ENCODE data around the gene NTRK3. TPM values are rescaled to one million over a fixed set of nuclear protein-coding genes. Genes with fewer than 3 reads are reported as not detected.
A peak's percentile ranks its signal among the peaks of the same experiment; 100 is the strongest.

Gene NTRK3
- total and polyA plus RNA-seq, 5 experiments from 2014 or later = not detected

GRCh38 chr15:88215066-88215648 lies 41.4 kb downstream of the NTRK3 start:
- Mint-ChIP-seq H3K27ac (no peak overlapping the region), H3K4me3 (no peak overlapping the region), H3K36me3 (no peaks in the 10 kb centered on the region), H3K9me3 (peaks cover 0 to 5% (median 0%) of the 10 kb centered on the region in 9 donors), H3K4me1 (no peaks in the 10 kb centered on the region), H3K27me3 (peaks cover 0 to 6% (median 3%) of the 10 kb centered on the region in 5 donors)
- ATAC-seq = no peak
- no peak for DNase-seq
- POLR2A ChIA-PET = no interaction called here

- H3K9me3 Mint-ChIP-seq = no peaks in the 10 kb centered on the region
- ATAC-seq = no peak
Observed at GRCh38 chr15:88209111-88209510, 47.4 kb downstream of the NTRK3 start.

GRCh38 chr15:88208396-88208795 lies 48.1 kb downstream of the NTRK3 start:
- Mint-ChIP-seq H3K4me3 (no peak overlapping the region), H3K27ac (no peak overlapping the region), H3K4me1 (peaks cover 0 to 5% (median 0%) of the 10 kb centered on the region in 4 donors), H3K27me3 (peaks cover 1 to 20% (median 11%) of the 10 kb centered on the region in 5 donors), H3K9me3 (no peaks in the 10 kb centered on the region), H3K36me3 (no peaks in the 10 kb centered on the region)
- POLR2A ChIA-PET = no interaction called here
- no peak for ATAC-seq
- DNase-seq = no peak

More at GRCh38 chr15:88209111-88209510, 47.4 kb downstream of the NTRK3 start:
- Mint-ChIP-seq H3K4me3 (no peak overlapping the region), H3K4me1 (peaks cover 0 to 5% (median 0%) of the 10 kb centered on the region in 4 donors), H3K27me3 (peaks cover 1 to 19% (median 11%) of the 10 kb centered on the region in 5 donors), H3K36me3 (no peaks in the 10 kb centered on the region), H3K27ac (no peak overlapping the region)
- POLR2A ChIA-PET = no interaction called here
- DNase-seq = no peak

- Mint-ChIP-seq H3K27ac (no peak overlapping the region), H3K36me3 (no peaks in the 10 kb centered on the region), H3K27me3 (peaks cover 2 to 23% (median 15%) of the 10 kb centered on the region in 5 donors), H3K4me3 (no peak overlapping the region), H3K9me3 (no peaks in the 10 kb centered on the region), H3K4me1 (peaks cover 0 to 5% (median 0%) of the 10 kb centered on the region in 4 donors)
- POLR2A ChIA-PET = no interaction called here
- ATAC-seq (no peak), DNase-seq (no peak)
Observed at GRCh38 chr15:88207565-88207964, 49.0 kb downstream of the NTRK3 start.

GRCh38 chr15:88204584-88204983 lies 52.0 kb downstream of the NTRK3 start:
- peaks cover 0 to 2% (median 0%) of the 10 kb centered on the region in 9 donors for H3K9me3 Mint-ChIP-seq
- ATAC-seq = no peak
- peaks cover 0 to 6% (median 0%) of the 10 kb centered on the region in 4 donors for H3K4me1 Mint-ChIP-seq

GRCh38 chr15:88202231-88202630 lies 54.3 kb downstream of the NTRK3 start:
- H3K27me3 Mint-ChIP-seq = peaks cover 3 to 27% (median 9%) of the 10 kb centered on the region in 5 donors
- H3K4me1 Mint-ChIP-seq = peaks cover 0 to 7% (median 0%) of the 10 kb centered on the region in 4 donors

More at GRCh38 chr15:88204584-88204983, 52.0 kb downstream of the NTRK3 start:
- Mint-ChIP-seq H3K4me3 (no peak overlapping the region), H3K36me3 (no peaks in the 10 kb centered on the region), H3K27me3 (peaks cover 3 to 31% (median 10%) of the 10 kb centered on the region in 5 donors), H3K27ac (no peak overlapping the region)
- POLR2A ChIA-PET = no interaction called here
- DNase-seq = no peak

GRCh38 chr15:88201207-88201606 lies 55.3 kb downstream of the NTRK3 start:
- H3K4me3 Mint-ChIP-seq = no peak overlapping the region
- H3K27ac Mint-ChIP-seq = no peak overlapping the region
- no peak for ATAC-seq
- peaks cover 0 to 2% (median 0%) of the 10 kb centered on the region in 9 donors for H3K9me3 Mint-ChIP-seq
- peaks cover 3 to 29% (median 9%) of the 10 kb centered on the region in 5 donors for H3K27me3 Mint-ChIP-seq
- no peak for DNase-seq
- H3K36me3 Mint-ChIP-seq = no peaks in the 10 kb centered on the region
- peaks cover 0 to 4% (median 0%) of the 10 kb centered on the region in 4 donors for H3K4me1 Mint-ChIP-seq
- POLR2A ChIA-PET = no interaction called here

More at GRCh38 chr15:88202231-88202630, 54.3 kb downstream of the NTRK3 start:
- Mint-ChIP-seq H3K27ac (no peak overlapping the region), H3K36me3 (no peaks in the 10 kb centered on the region), H3K9me3 (peaks cover 0 to 2% (median 0%) of the 10 kb centered on the region in 9 donors), H3K4me3 (no peak overlapping the region)
- DNase-seq = no peak
- POLR2A ChIA-PET = no interaction called here
- ATAC-seq = no peak

- H3K9me3 Mint-ChIP-seq = peaks cover 0 to 2% (median 0%) of the 10 kb centered on the region in 9 donors
- no peaks in the 10 kb centered on the region for H3K36me3 Mint-ChIP-seq
- no peak for ATAC-seq
- H3K27ac Mint-ChIP-seq = no peak overlapping the region
- peaks cover 4 to 31% (median 11%) of the 10 kb centered on the region in 5 donors for H3K27me3 Mint-ChIP-seq
- POLR2A ChIA-PET = no interaction called here
- peaks cover 0 to 3% (median 0%) of the 10 kb centered on the region in 4 donors for H3K4me1 Mint-ChIP-seq
- DNase-seq = no peak
- H3K4me3 Mint-ChIP-seq = no peak overlapping the region
Observed at GRCh38 chr15:88196961-88197360, 59.6 kb downstream of the NTRK3 start.

GRCh38 chr15:88194162-88194561 lies 62.4 kb downstream of the NTRK3 start:
- no peak overlapping the region for H3K27ac Mint-ChIP-seq
- no peak overlapping the region for H3K4me3 Mint-ChIP-seq
- no peaks in the 10 kb centered on the region for H3K9me3 Mint-ChIP-seq
- POLR2A ChIA-PET = no interaction called here
- peaks cover 4 to 28% (median 11%) of the 10 kb centered on the region in 5 donors for H3K27me3 Mint-ChIP-seq
- no peak for ATAC-seq
- H3K36me3 Mint-ChIP-seq = no peaks in the 10 kb centered on the region
- DNase-seq = no peak
- peaks cover 0 to 3% (median 0%) of the 10 kb centered on the region in 4 donors for H3K4me1 Mint-ChIP-seq

- Mint-ChIP-seq H3K27ac (no peak overlapping the region), H3K36me3 (no peaks in the 10 kb centered on the region), H3K4me1 (peaks cover 0 to 3% (median 0%) of the 10 kb centered on the region in 4 donors), H3K9me3 (no peaks in the 10 kb centered on the region), H3K4me3 (no peak overlapping the region), H3K27me3 (peaks cover 4 to 26% (median 10%) of the 10 kb centered on the region in 5 donors)
- no peak for DNase-seq
- ATAC-seq = no peak
- POLR2A ChIA-PET = no interaction called here
Observed at GRCh38 chr15:88193415-88193814, 63.1 kb downstream of the NTRK3 start.

- no peaks in the 10 kb centered on the region for H3K4me1 Mint-ChIP-seq
- no peaks in the 10 kb centered on the region for H3K9me3 Mint-ChIP-seq
- no peak overlapping the region for H3K4me3 Mint-ChIP-seq
- ATAC-seq (no peak), DNase-seq (no peak)
- H3K27me3 Mint-ChIP-seq = peaks cover 4 to 23% (median 10%) of the 10 kb centered on the region in 5 donors
- H3K27ac Mint-ChIP-seq = no peak overlapping the region
- H3K36me3 Mint-ChIP-seq = no peaks in the 10 kb centered on the region
- POLR2A ChIA-PET = no interaction called here
Observed at GRCh38 chr15:88191812-88192165, 64.8 kb downstream of the NTRK3 start.

GRCh38 chr15:88190232-88190631 lies 66.3 kb downstream of the NTRK3 start:
- DNase-seq (no peak), ATAC-seq (no peak)
- POLR2A ChIA-PET = no interaction called here
- Mint-ChIP-seq H3K9me3 (no peaks in the 10 kb centered on the region), H3K27ac (no peak overlapping the region), H3K4me3 (no peak overlapping the region), H3K27me3 (peaks cover 4 to 19% (median 11%) of the 10 kb centered on the region in 5 donors), H3K4me1 (no peaks in the 10 kb centered on the region), H3K36me3 (no peaks in the 10 kb centered on the region)

GRCh38 chr15:88188300-88188699 lies 68.2 kb downstream of the NTRK3 start:
- no peaks in the 10 kb centered on the region for H3K4me1 Mint-ChIP-seq
- no peaks in the 10 kb centered on the region for H3K36me3 Mint-ChIP-seq
- POLR2A ChIA-PET = no interaction called here
- H3K4me3 Mint-ChIP-seq = no peak overlapping the region
- H3K9me3 Mint-ChIP-seq = no peaks in the 10 kb centered on the region
- no peak overlapping the region for H3K27ac Mint-ChIP-seq
- DNase-seq = no peak
- H3K27me3 Mint-ChIP-seq = peaks cover 0 to 9% (median 3%) of the 10 kb centered on the region in 5 donors
- no peak for ATAC-seq

- Mint-ChIP-seq H3K27me3 (peaks cover 3 to 16% (median 4%) of the 10 kb centered on the region in 5 donors), H3K9me3 (no peaks in the 10 kb centered on the region), H3K27ac (peak overlapping the region in 1 of 10 donors; percentile 25), H3K4me1 (no peaks in the 10 kb centered on the region), H3K4me3 (no peak overlapping the region), H3K36me3 (no peaks in the 10 kb centered on the region)
- DNase-seq = no peak
- ATAC-seq = no peak
- POLR2A ChIA-PET = no interaction called here
Observed at GRCh38 chr15:88187195-88187594, 69.3 kb downstream of the NTRK3 start.
